Peyer's patch (tissue), 4 donors: ENCODE data around the gene MGMT. TPM values are rescaled to one million over a fixed set of nuclear protein-coding genes. Genes with fewer than 3 reads are reported as not detected.

Experiments
- DNase-seq, 3 donors: peaks; one replicate each; pipeline ENCODE4 v3.0.0-alpha.2; 2017 to 2019
- H3K27ac ChIP-seq, 4 donors: fragments of 200-600 bp; sonication (generic); one replicate each; pipeline ENCODE4 v1.5.1; 2016 to 2019
- H3K27me3 ChIP-seq, 2 donors: fragments of 200-600 bp; sonication (generic); one replicate each; pipeline ENCODE4 v1.5.1; 2019
- H3K36me3 ChIP-seq, 3 donors: fragments of 200-600 bp; sonication (generic); one replicate each; pipeline ENCODE4 v1.5.1; 2016 to 2019
- H3K4me1 ChIP-seq, 4 donors: fragments of 200-600 bp; sonication (generic); one replicate each; pipeline ENCODE4 v1.5.1; 2016 to 2019
- H3K4me3 ChIP-seq, 4 donors: fragments of 200-600 bp; sonication (generic); 1 replicate in 3 of 4; 2 replicates in 1 of 4; pipeline ENCODE4 v1.5.1; 2016 to 2019; ENCODE audit warnings: mild to moderate bottlenecking in 1 of 4
- H3K9me3 ChIP-seq, 4 donors: fragments of 200-600 bp; sonication (generic); one replicate each; pipeline ENCODE4 v1.5.1; 2016 to 2019; ENCODE audit warnings: mild to moderate bottlenecking in 1 of 4
- CTCF ChIP-seq, 6 experiments: fragments of 450-650 bp in 4 of 6; fragments of 200-600 bp in 2 of 6; sonication (generic) in 1 of 6; IDR thresholded peaks; one replicate each; pipeline ENCODE4 v1.5.1; 2017 to 2019; ENCODE audit warnings: antibody characterized with exemption in 6 of 6, mild to moderate bottlenecking in 3 of 6, moderate library complexity in 1 of 6
- POLR2A ChIP-seq, 2 donors: fragments of 450-650 bp; IDR thresholded peaks; one replicate each; pipeline ENCODE4 v1.5.1; 2017; ENCODE audit warnings: antibody characterized with exemption in 2 of 2, mild to moderate bottlenecking in 2 of 2, moderate library complexity in 2 of 2
- total RNA-seq, 4 donors: library from RNA; depleted of rRNA; stranded (reverse); fragments of >200 nt; gene quantifications; one replicate each; pipeline ENCODE4 v1.1.0, GENCODE V29; 2016

The MGMT gene
- total RNA-seq, 4 donors from 2014 or later: 24.5 to 43.7 (median 35.3) TPM

DNA sequence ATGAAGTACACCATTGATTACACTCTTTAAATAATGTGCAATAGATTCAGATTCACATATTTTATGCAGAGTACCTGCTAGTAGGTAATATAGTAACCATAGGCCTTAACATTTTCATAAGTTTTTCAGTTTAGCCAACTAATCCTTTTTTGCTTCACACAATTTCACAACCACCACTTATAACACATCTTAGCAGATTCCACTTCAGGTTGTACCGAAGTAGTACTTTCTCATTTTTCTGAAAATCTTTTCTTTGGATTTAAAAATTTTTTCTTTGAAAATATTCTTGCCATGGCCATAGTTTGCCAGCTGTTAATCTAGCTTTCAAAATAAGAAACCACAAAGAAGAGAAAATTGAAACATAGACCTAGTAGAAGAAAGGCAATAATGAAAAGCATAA, 203.1 kb downstream of the MGMT start:
- no peaks in the 10 kb centered on the region for H3K27me3 ChIP-seq
- no peaks in the 10 kb centered on the region for H3K36me3 ChIP-seq
- no peak overlapping the region for H3K27ac ChIP-seq
- no peak for DNase-seq
- TF ChIP-seq CTCF (IDR thresholded peaks at IDR 0.05) (no peak), POLR2A (IDR thresholded peaks at IDR 0.05) (no peak)
- H3K9me3 ChIP-seq: no peaks in the 10 kb centered on the region
- H3K4me3 ChIP-seq: no peak overlapping the region
- no peaks in the 10 kb centered on the region for H3K4me1 ChIP-seq

DNA sequence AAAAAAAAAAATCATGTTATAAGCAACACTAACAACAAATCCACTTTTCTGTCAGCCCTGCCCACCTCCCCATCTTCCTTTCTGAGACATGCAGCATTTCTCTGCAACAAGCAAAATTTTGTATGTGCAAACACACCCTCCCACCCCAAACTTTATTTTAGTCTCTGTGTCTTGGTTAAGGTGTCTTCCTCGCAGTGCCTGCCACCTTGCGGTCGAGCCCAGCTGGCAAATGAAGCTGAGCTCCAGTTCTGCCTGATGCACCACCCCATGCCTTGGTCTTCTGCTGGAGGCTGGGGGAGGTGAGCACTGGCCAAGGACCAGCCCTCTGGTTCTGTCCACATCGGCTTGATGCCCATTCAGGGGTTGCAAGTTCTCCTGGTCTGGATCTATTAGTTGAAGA, 206.3 kb downstream of the MGMT start:
- no peaks in the 10 kb centered on the region for H3K27me3 ChIP-seq
- H3K4me1 ChIP-seq: no peaks in the 10 kb centered on the region
- H3K36me3 ChIP-seq: no peaks in the 10 kb centered on the region
- H3K4me3 ChIP-seq: no peak overlapping the region
- no peak overlapping the region for H3K27ac ChIP-seq
- TF ChIP-seq POLR2A (IDR thresholded peaks at IDR 0.05) (no peak), CTCF (IDR thresholded peaks at IDR 0.05) (no peak)
- no peak for DNase-seq
- H3K9me3 ChIP-seq: no peaks in the 10 kb centered on the region

GRCh38 chr10:129675027-129675769, 208.2 kb downstream of the MGMT start:
- TF ChIP-seq POLR2A (IDR thresholded peaks at IDR 0.05) (no peak), CTCF (IDR thresholded peaks at IDR 0.05) (no peak)
- H3K36me3 ChIP-seq: no peaks in the 10 kb centered on the region
- no peak overlapping the region for H3K4me3 ChIP-seq
- H3K9me3 ChIP-seq: no peaks in the 10 kb centered on the region
- no peaks in the 10 kb centered on the region for H3K27me3 ChIP-seq
- DNase-seq: no peak
- no peaks in the 10 kb centered on the region for H3K4me1 ChIP-seq
- H3K27ac ChIP-seq: no peak overlapping the region

- TF ChIP-seq CTCF (IDR thresholded peaks at IDR 0.05) (no peak), POLR2A (IDR thresholded peaks at IDR 0.05) (no peak)
- Histone ChIP-seq H3K9me3 (no peaks in the 10 kb centered on the region), H3K27ac (no peak overlapping the region), H3K36me3 (no peaks in the 10 kb centered on the region), H3K27me3 (no peaks in the 10 kb centered on the region), H3K4me3 (no peak overlapping the region), H3K4me1 (no peaks in the 10 kb centered on the region)
- peak in 1 of 3 donors; percentile 42 for DNase-seq
Observed at GRCh38 chr10:129676014-129676413, 209.0 kb downstream of the MGMT start.

- Histone ChIP-seq H3K27ac (no peak overlapping the region), H3K9me3 (no peaks in the 10 kb centered on the region), H3K4me3 (no peak overlapping the region), H3K36me3 (no peaks in the 10 kb centered on the region), H3K4me1 (no peaks in the 10 kb centered on the region), H3K27me3 (no peaks in the 10 kb centered on the region)
- DNase-seq: no peak
- TF ChIP-seq CTCF (IDR thresholded peaks at IDR 0.05) (no peak), POLR2A (IDR thresholded peaks at IDR 0.05) (no peak)
Observed at GRCh38 chr10:129677377-129677927, 210.4 kb downstream of the MGMT start.
